HFFc6 (cell line): Measurements from ENCODE around the gene ATP2B2. TPM values are rescaled to one million over a fixed set of nuclear protein-coding genes. Genes with fewer than 3 reads are reported as not detected.

Experiments used
- DNase-seq: peaks from one replicate; pipeline ENCODE4 v3.0.0-alpha.2; 2018
- H3K27ac Mint-ChIP-seq: 2 replicates; pipeline ENCODE4 v1.8.0; 2020; ENCODE audit warnings: mild to moderate bottlenecking, mixed read lengths
- H3K27me3 Mint-ChIP-seq: 2 replicates; pipeline ENCODE4 v1.8.0; 2021; ENCODE audit warnings: mild to moderate bottlenecking, moderate library complexity, mixed read lengths; ENCODE audit not compliant: insufficient read depth
- H3K36me3 Mint-ChIP-seq: 2 replicates; pipeline ENCODE4 v1.8.0; 2021; ENCODE audit warnings: low read depth, mixed read lengths
- H3K4me1 Mint-ChIP-seq: 2 replicates; pipeline ENCODE4 v1.8.0; 2020; ENCODE audit warnings: low read depth, mixed read lengths
- H3K4me3 Mint-ChIP-seq: 2 replicates; pipeline ENCODE4 v1.8.0; 2020; ENCODE audit warnings: mild to moderate bottlenecking, moderate library complexity, mixed read lengths
- H3K9me3 Mint-ChIP-seq: 2 replicates; pipeline ENCODE4 v1.8.0; 2020; ENCODE audit warnings: mild to moderate bottlenecking, mixed read lengths
- total RNA-seq, 6 experiments: library from RNA; stranded (reverse); fragmentation: NEBNext Ultra II Directional; extraction: Animal tissue kit (Norgen Biotek cat#: 25700); gene quantifications; 2 replicates in 1 of 6; 3 replicates in 5 of 6; pipeline ENCODE4 v1.2.3, GENCODE V29; 2021
- TF ChIP-seq, protein P1 (sequence below): fragments of 200-600 bp; sonication (generic); IDR thresholded peaks from 2 replicates; pipeline ENCODE4 v1.5.0; 2021; ENCODE audit warnings: antibody characterized with exemption, mild to moderate bottlenecking

Gene ATP2B2
- total RNA-seq, 6 experiments from 2014 or later = not detected

DNA sequence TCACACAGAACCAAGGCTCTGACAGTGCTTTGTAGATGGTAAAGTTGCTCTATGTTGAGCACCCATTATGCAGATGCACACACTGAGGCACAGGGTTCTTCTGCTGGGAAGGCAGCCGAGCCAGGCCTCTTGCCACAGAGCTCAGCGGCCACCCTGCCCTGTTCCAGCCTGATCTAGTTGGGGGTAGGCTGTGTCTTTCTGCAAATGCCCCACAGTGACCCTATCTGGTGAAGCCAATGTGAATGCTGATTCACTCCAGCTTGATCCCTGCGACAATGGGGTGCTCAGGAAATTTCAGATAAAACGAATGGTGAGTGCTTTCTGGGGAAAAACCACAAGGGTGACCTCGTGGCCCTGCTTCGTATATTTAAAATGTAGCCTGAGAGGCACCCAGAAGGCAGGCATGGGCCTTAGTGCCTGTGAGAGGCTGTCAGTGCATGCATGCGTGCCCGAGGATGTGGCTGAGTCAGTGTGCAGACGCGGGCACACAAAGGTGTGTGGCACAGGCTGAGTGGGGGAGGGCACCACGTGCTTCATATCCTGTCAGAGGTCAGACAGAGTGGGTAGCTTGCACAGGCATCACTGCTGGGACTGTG is 85.7 kb downstream of the ATP2B2 start:
- Mint-ChIP-seq H3K9me3 (no peaks in the 10 kb centered on the region), H3K36me3 (no peaks in the 10 kb centered on the region), H3K27me3 (peaks cover 22% of the 10 kb centered on the region), H3K27ac (no peak overlapping the region), H3K4me1 (no peaks in the 10 kb centered on the region), H3K4me3 (no peak overlapping the region)
- DNase-seq = peak; percentile 25
- TF ChIP-seq, protein P1, sequence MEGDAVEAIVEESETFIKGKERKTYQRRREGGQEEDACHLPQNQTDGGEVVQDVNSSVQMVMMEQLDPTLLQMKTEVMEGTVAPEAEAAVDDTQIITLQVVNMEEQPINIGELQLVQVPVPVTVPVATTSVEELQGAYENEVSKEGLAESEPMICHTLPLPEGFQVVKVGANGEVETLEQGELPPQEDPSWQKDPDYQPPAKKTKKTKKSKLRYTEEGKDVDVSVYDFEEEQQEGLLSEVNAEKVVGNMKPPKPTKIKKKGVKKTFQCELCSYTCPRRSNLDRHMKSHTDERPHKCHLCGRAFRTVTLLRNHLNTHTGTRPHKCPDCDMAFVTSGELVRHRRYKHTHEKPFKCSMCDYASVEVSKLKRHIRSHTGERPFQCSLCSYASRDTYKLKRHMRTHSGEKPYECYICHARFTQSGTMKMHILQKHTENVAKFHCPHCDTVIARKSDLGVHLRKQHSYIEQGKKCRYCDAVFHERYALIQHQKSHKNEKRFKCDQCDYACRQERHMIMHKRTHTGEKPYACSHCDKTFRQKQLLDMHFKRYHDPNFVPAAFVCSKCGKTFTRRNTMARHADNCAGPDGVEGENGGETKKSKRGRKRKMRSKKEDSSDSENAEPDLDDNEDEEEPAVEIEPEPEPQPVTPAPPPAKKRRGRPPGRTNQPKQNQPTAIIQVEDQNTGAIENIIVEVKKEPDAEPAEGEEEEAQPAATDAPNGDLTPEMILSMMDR = no peak

DNA sequence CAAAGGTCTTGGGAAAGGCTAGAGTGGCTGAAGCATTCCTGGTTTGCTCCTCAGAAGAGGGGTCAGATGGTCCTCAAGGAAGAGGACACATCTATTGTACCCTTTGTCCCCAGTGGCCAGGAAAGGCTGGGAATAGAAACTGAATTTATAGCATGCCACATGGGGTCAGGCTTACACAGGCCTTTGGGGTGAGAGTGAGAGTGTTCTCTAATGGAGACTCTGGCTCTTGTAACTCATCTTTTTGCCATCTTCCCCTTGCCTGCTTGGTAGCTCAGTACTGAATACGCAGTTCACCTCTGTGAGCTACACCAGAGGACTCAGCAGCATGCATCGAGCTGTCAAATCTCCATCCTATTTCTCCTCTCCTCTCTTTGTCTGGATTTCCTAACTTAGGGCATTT is 87.5 kb downstream of the ATP2B2 start:
- peaks cover 34% of the 10 kb centered on the region for H3K27me3 Mint-ChIP-seq
- no peak overlapping the region for H3K4me3 Mint-ChIP-seq
- DNase-seq = peak; percentile 28
- H3K36me3 Mint-ChIP-seq = no peaks in the 10 kb centered on the region
- no peaks in the 10 kb centered on the region for H3K4me1 Mint-ChIP-seq
- TF ChIP-seq, protein P1 = peak; percentile 57
- H3K27ac Mint-ChIP-seq = no peak overlapping the region
- no peaks in the 10 kb centered on the region for H3K9me3 Mint-ChIP-seq

DNA sequence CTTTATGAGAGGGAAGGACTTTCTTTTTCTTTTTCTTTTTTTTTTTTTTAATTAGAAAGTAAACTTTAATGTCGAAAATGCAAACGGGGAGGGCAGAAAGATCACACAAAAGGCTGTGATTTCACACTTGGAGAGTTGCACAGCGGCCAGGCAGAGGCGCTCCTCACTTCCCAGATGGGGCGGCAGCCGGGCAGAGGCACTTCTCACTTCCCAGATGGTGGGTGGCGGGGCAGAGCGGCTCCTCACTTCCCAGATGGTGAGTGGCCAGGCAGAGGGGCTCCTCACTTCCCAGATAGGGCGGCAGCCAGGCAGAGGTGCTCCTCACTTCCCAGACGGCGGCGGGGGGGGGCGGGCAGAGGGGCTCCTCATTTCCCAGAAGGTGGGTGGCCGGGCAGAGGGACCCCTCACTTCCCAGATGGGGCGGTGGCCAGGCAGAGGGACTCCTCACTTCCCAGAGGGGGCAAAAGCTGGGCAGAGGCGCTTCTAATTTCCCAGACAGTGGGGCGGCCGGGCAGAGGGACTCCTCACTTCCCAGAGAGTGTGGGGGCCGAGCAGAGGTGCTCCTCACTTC is 88.6 kb downstream of the ATP2B2 start:
- Mint-ChIP-seq H3K4me1 (no peaks in the 10 kb centered on the region), H3K9me3 (no peaks in the 10 kb centered on the region), H3K36me3 (no peaks in the 10 kb centered on the region), H3K4me3 (no peak overlapping the region), H3K27ac (no peak overlapping the region), H3K27me3 (peaks cover 32% of the 10 kb centered on the region)
- TF ChIP-seq, protein P1 = no peak
- no peak for DNase-seq

DNA sequence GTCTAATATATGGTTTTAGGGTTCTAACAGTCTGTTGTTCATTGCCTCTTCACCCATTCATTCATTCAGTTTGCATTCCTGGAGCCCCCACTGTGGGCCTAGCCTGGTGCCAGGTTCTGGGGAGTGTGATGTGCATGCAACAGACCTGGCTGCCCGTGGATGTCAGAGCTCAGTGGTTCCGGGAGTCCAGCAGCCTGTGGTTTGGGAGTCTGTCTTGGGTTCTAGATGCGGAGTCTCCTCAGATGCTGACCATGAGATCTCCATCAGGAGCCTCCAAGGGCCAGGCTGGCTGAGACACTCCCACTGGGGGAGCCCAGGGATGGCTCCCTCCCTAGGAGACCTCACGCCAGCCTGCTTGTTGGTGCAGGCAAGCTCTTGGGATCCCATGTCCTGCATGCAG is 92.3 kb downstream of the ATP2B2 start:
- TF ChIP-seq, protein P1 = no peak
- Mint-ChIP-seq H3K36me3 (no peaks in the 10 kb centered on the region), H3K27ac (no peak overlapping the region), H3K27me3 (peaks cover 37% of the 10 kb centered on the region), H3K9me3 (no peaks in the 10 kb centered on the region), H3K4me1 (peaks cover 20% of the 10 kb centered on the region), H3K4me3 (no peak overlapping the region)
- no peak for DNase-seq

DNA sequence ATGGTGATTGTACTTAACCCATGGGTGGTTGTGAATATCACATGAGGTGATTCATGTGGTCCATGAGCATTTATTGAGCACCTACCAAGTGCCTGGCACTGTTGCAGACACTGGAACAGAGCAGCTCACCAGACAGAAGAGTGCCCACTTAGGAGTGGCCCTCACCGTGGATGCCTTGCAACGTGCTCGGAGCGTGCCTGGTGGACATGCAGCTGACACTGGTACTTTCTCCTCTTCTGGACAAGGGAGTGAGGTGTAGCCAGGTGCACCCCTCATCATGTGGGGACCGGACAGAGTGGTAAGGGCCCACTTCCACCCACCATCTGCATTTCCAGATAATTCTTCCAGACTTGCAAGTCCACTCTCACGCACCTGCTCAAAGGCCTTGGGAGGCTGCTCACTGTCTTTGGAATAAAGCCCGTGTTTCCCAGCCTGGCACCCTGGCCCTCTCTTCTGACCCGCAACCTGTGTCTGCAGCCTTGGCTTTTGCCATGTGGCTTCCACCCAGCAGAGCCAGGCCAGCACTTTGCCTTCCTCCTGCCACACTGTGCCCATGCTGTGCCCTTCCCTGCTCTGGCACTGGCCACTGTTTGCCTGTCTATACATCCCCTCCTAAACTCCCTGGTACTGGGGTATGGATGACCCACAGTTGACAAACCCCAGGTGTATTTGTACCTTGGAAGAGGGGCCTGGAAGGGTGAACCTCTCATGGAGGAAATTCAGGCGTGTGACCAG is 93.6 kb downstream of the ATP2B2 start:
- Mint-ChIP-seq H3K4me3 (no peak overlapping the region), H3K4me1 (peaks cover 21% of the 10 kb centered on the region), H3K9me3 (no peaks in the 10 kb centered on the region), H3K27ac (no peak overlapping the region), H3K27me3 (peaks cover 35% of the 10 kb centered on the region), H3K36me3 (no peaks in the 10 kb centered on the region)
- TF ChIP-seq, protein P1 = no peak
- DNase-seq = no peak
